SK-N-SH (cell line): ENCODE measurements around the gene TMOD2. TPM values are rescaled to one million over a fixed set of nuclear protein-coding genes. Genes with fewer than 3 reads are reported as not detected.

ENCODE experiments used
- CTCF ChIA-PET: fragments of 300-600, 350-600 bp; formaldehyde crosslinking; extraction: SDS; loops from one replicate; lab custom pipeline; 2021; lab: Yijun Ruan, JAX
- POLR2A ChIA-PET: fragments of 350-600 bp; sonication (Branson Sonifier 250); formaldehyde crosslinking; extraction: SDS; loops from one replicate; lab custom pipeline; 2020; ENCODE audit warnings: antibody characterized with exemption, inconsistent platforms; lab: Yijun Ruan, JAX
- DNase-seq: peaks from one replicate; pipeline ENCODE4 v3.0.0; 2012
- H2AFZ ChIP-seq: fragments of 200-600 bp; sonication (generic); 2 replicates; pipeline ENCODE4 v1.8.1; 2016; ENCODE audit warnings: antibody characterized with exemption, mild to moderate bottlenecking, low read depth
- H3F3A ChIP-seq: fragments of 200-600 bp; sonication (generic); replicated peaks from 2 replicates; pipeline ENCODE3; 2016; ENCODE audit warnings: antibody characterized with exemption, mild to moderate bottlenecking; ENCODE audit not compliant: insufficient read depth
- H3K27ac ChIP-seq, 2 experiments: fragments of 200-500 bp in 1 of 2; fragments of 200-600 bp in 1 of 2; sonication (Bioruptor generic) in 1 of 2; sonication (generic), shearing (Covaris generic) in 1 of 2; 2 replicates each; pipeline versions ENCODE4 v1.5.1 to v1.6.1; 2014 to 2016; ENCODE audit warnings: low read depth in 2 of 2, inconsistent platforms in 1 of 2, low read length in 1 of 2, mild to moderate bottlenecking in 1 of 2, mixed read lengths in 1 of 2
- H3K27me3 ChIP-seq: fragments of 200-600 bp; sonication (generic), shearing (Covaris generic); 2 replicates; pipeline ENCODE4 v1.6.1; 2016; ENCODE audit warnings: mixed run types; ENCODE audit not compliant: insufficient read depth
- H3K36me3 ChIP-seq, 2 experiments: fragments of 200-500 bp in 1 of 2; fragments of 200-600 bp in 1 of 2; sonication (Bioruptor generic) in 1 of 2; sonication (generic) in 1 of 2; replicated peaks in 1 of 2; 2 replicates each; pipeline versions ENCODE3 to v1.5.1; 2014 to 2016; ENCODE audit warnings: low read length in 1 of 2, mild to moderate bottlenecking in 1 of 2; ENCODE audit not compliant: insufficient read depth in 2 of 2, control insufficient read depth in 1 of 2
- H3K4me1 ChIP-seq, 2 experiments: fragments of 200-500 bp in 1 of 2; fragments of 200-600 bp in 1 of 2; sonication (Bioruptor generic) in 1 of 2; sonication (generic), shearing (Covaris generic) in 1 of 2; 2 replicates each; pipeline versions ENCODE4 v1.5.1 to v1.6.1; 2014 to 2016; ENCODE audit warnings: low read depth in 1 of 2, low read length in 1 of 2, mixed run types in 1 of 2; ENCODE audit not compliant: insufficient read depth in 2 of 2, control insufficient read depth in 1 of 2
- H3K4me2 ChIP-seq: fragments of 200-600 bp; sonication (generic), shearing (Covaris generic); 2 replicates; pipeline ENCODE4 v1.6.1; 2017; ENCODE audit warnings: mixed run types
- H3K4me3 ChIP-seq, 2 experiments: fragments of 200-500 bp in 1 of 2; fragments of 200-600 bp in 1 of 2; sonication (Bioruptor generic) in 1 of 2; sonication (generic), shearing (Covaris generic) in 1 of 2; 2 replicates each; pipeline versions ENCODE4 v1.5.1 to v1.8.1; 2014 to 2016; ENCODE audit warnings: low read depth in 2 of 2, inconsistent platforms in 1 of 2, low read length in 1 of 2, mild to moderate bottlenecking in 1 of 2, mixed read lengths in 1 of 2, moderate library complexity in 1 of 2
- H3K79me2 ChIP-seq: fragments of 200-600 bp; sonication (generic); 2 replicates; pipeline ENCODE4 v1.8.1; 2017; ENCODE audit warnings: mild to moderate bottlenecking; ENCODE audit not compliant: insufficient read depth
- H3K9ac ChIP-seq: fragments of 200-600 bp; sonication (generic); 2 replicates; pipeline ENCODE4 v1.6.1; 2017; ENCODE audit warnings: mixed run types
- H3K9me2 ChIP-seq: fragments of 200-600 bp; sonication (generic); 2 replicates; pipeline ENCODE4 v1.6.1; 2017; ENCODE audit warnings: mixed run types
- H3K9me3 ChIP-seq: fragments of 200-600 bp; sonication (generic); 2 replicates; pipeline ENCODE4 v1.6.1; 2017; ENCODE audit warnings: mixed run types, mild to moderate bottlenecking, moderate library complexity
- H4K20me1 ChIP-seq: fragments of 200-600 bp; sonication (generic); 2 replicates; pipeline ENCODE4 v1.6.1; 2017; ENCODE audit warnings: mild to moderate bottlenecking, mixed run types; ENCODE audit not compliant: insufficient read depth
- ELF1 ChIP-seq: IDR thresholded peaks from 2 replicates; pipeline ENCODE4 v1.4.0; 2012
- EP300 ChIP-seq, 2 experiments: IDR thresholded peaks; 2 replicates each; pipeline versions ENCODE4 v1.4.0 to v1.6.1; 2012; ENCODE audit warnings: borderline replicate concordance in 1 of 2, low read depth in 1 of 2, low read length in 1 of 2
- FOSL2 ChIP-seq: IDR thresholded peaks from 2 replicates; pipeline ENCODE4 v1.4.0; 2012; ENCODE audit warnings: low read depth, mild to moderate bottlenecking, moderate library complexity, borderline replicate concordance
- FOXJ3 ChIP-seq: sonication (generic); formaldehyde crosslinking; IDR thresholded peaks from 2 replicates; pipeline ENCODE4 v1.5.1; 2020; ENCODE audit warnings: mild to moderate bottlenecking, missing genetic modification reagents
- FOXM1 ChIP-seq: IDR thresholded peaks from 2 replicates; pipeline ENCODE4 v1.4.0; 2012; ENCODE audit warnings: low read depth, mild to moderate bottlenecking
- GABPA ChIP-seq: IDR thresholded peaks from 2 replicates; pipeline ENCODE4 v1.4.0; 2012; ENCODE audit warnings: low read depth, mild to moderate bottlenecking
- GATA2 ChIP-seq: sonication (generic); formaldehyde crosslinking; IDR thresholded peaks from 2 replicates; pipeline ENCODE4 v1.5.0; 2020; ENCODE audit warnings: mild to moderate bottlenecking, missing genetic modification reagents
- MEF2A ChIP-seq: IDR thresholded peaks from 2 replicates; pipeline ENCODE4 v1.4.0; 2012; ENCODE audit warnings: low read depth, borderline replicate concordance
- NFIC ChIP-seq: IDR thresholded peaks from 2 replicates; pipeline ENCODE4 v1.4.0; 2012; ENCODE audit warnings: borderline replicate concordance
- POLR2AphosphoS5 ChIP-seq: IDR thresholded peaks from 2 replicates; pipeline ENCODE4 v1.6.1; 2012; ENCODE audit warnings: low read depth, low read length
- RAD21 ChIP-seq: IDR thresholded peaks from 2 replicates; pipeline ENCODE4 v1.6.1; 2012; ENCODE audit warnings: mild to moderate bottlenecking, low read length
- RCOR1 ChIP-seq: fragments of 150-350 bp; IDR thresholded peaks from 2 replicates; pipeline ENCODE4 v1.6.1; 2017; ENCODE audit warnings: antibody characterized with exemption, low read length
- RFX5 ChIP-seq: IDR thresholded peaks from 2 replicates; pipeline ENCODE4 v1.6.1; 2012; ENCODE audit warnings: mild to moderate bottlenecking, improper control_type of control experiment, low read length
- RXRA ChIP-seq: IDR thresholded peaks from 2 replicates; pipeline ENCODE4 v1.4.0; 2012; ENCODE audit warnings: low read depth, mild to moderate bottlenecking, borderline replicate concordance
- SIN3A ChIP-seq: IDR thresholded peaks from 2 replicates; pipeline ENCODE4 v1.6.1; 2012; ENCODE audit warnings: low read depth, mild to moderate bottlenecking, low read length, moderate library complexity, borderline replicate concordance
- SMC3 ChIP-seq: IDR thresholded peaks from 2 replicates; pipeline ENCODE4 v1.6.1; 2012; ENCODE audit warnings: low read depth, low read length, improper control_type of control experiment
- TEAD4 ChIP-seq: IDR thresholded peaks from 2 replicates; pipeline ENCODE4 v1.4.0; 2012; ENCODE audit warnings: mild to moderate bottlenecking, borderline replicate concordance; ENCODE audit not compliant: insufficient read depth
- USF1 ChIP-seq: IDR thresholded peaks from 2 replicates; pipeline ENCODE4 v1.4.0; 2012; ENCODE audit warnings: low read depth, borderline replicate concordance
- ZBTB33 ChIP-seq: IDR thresholded peaks from 2 replicates; pipeline ENCODE4 v1.4.0; 2012; ENCODE audit warnings: low read depth, borderline replicate concordance
- WGBS: methylation state at CpG from one replicate; pipeline ENCODE4 v1.1.6; 2017; ENCODE audit warnings: low lambda C conversion rate; 5-methylcytosine and 5-hydroxymethylcytosine counted together
- polyA plus RNA-seq, 3 experiments: library from polyadenylated mRNA; depleted of rRNA; stranded (reverse); fragments of >200 nt; gene quantifications; 2 replicates each; pipeline ENCODE4 v1.2.3, GENCODE V29; 2012
- TF ChIP-seq, protein P1 (sequence below): IDR thresholded peaks from 2 replicates; pipeline ENCODE4 v1.4.0; 2012; ENCODE audit warnings: low read depth

Gene TMOD2
- polyA plus RNA-seq, 1 of the 3 experiments (the other 2 are of a cell fraction) = 2.7 TPM

DNA sequence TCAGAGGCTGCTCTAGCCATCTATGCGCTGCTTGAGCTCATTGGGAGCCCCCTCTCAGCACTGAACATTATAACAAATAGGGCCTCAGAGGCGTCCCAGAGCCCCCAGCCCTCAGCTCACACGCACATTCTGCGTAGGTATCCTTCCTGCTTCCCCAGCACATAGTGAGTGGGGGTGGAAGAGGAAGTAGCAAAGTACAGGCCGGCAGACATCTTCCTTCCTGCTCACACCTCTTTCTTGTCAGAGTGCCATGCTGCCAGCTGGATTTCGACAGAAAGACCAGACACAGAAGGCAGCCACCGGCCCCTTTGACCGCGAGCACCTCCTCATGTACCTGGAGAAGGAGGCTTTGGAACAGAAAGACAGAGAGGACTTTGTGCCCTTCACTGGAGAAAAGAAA, 16.6 kb downstream of the TMOD2 start:
- Histone ChIP-seq H3K4me3 (no peak overlapping the region), H3K9ac (no peak overlapping the region), H3K27me3 (no peaks in the 10 kb centered on the region), H3K9me2 (no peaks in the 10 kb centered on the region), H3K4me1 (peaks cover 0 to 3% of the 10 kb centered on the region in 2 experiments; a peak in 1 of 4 replicates), H3K36me3 (peaks cover 13% of the 10 kb centered on the region in 2 experiments), H3K4me2 (no peak overlapping the region), H3K27ac (no peak overlapping the region), H2AFZ (no peak overlapping the region), H4K20me1 (no peaks in the 10 kb centered on the region), H3F3A (no peaks in the 10 kb centered on the region), H3K79me2 (0 out of 2 replicates have a peak, but pooled peaks cover 5% of the 10 kb centered on the region), H3K9me3 (no peaks in the 10 kb centered on the region)
- ChIA-PET CTCF (interaction anchor here (1.2 to 2.1 kb wide), 3 partner anchors 9 to 118 kb away, joined by 5 to 14 read pairs (median 12); no protein-coding TSS in a partner anchor), POLR2A (no interaction called here)
- DNase-seq = no peak
- 75% methylated on average over 7 of the region's 9 CpGs for WGBS
- no peak for TF ChIP-seq RXRA

DNA sequence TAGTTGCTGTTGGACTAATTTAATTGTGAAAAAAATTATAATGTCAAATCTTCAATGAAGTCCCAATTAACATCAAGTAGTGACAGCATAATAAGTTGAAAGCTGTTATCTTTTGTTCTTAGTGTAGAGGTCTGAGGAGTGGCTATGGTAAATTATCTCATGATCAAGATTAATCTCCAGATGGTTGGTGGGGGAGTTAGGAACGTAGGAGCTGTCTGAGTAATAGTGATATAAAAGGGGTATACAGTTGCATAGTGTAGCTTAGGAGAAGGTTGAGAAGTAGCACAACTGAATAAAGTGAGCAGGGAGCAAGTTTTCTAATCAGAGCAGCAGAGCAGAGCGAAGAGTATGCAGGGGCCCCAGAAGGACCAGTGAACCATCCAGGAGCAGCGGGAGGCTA, 19.5 kb downstream of the TMOD2 start:
- Histone ChIP-seq H3K4me3 (no peak overlapping the region), H3K9ac (no peak overlapping the region), H3K9me3 (no peaks in the 10 kb centered on the region), H4K20me1 (no peaks in the 10 kb centered on the region), H2AFZ (no peak overlapping the region), H3K79me2 (no peaks in the 10 kb centered on the region), H3F3A (peaks cover 2% of the 10 kb centered on the region), H3K9me2 (no peaks in the 10 kb centered on the region), H3K27me3 (no peaks in the 10 kb centered on the region), H3K4me2 (no peak overlapping the region), H3K27ac (no peak overlapping the region), H3K36me3 (peaks cover 18 to 28% of the 10 kb centered on the region in 2 experiments), H3K4me1 (peaks cover 0 to 6% of the 10 kb centered on the region in 2 experiments; a peak in 1 of 4 replicates)
- 59% methylated on average over 3 of the region's 3 CpGs for WGBS
- no peak for DNase-seq
- CTCF ChIA-PET = interaction anchor here (1.6 to 9.5 kb wide), 2 partner anchors 10 to 124 kb away, joined by 7 to 313 read pairs; no protein-coding TSS in a partner anchor
- POLR2A ChIA-PET = no interaction called here
- TF ChIP-seq SIN3A (no peak), FOXM1 (no peak), EP300 (IDR thresholded peaks at IDR 0.05; ENCODE audit: borderline replicate concordance in 1 of 2, low read depth in 1 of 2, low read length in 1 of 2) (no peak), GATA2 (no peak), GABPA (no peak), ELF1 (no peak), POLR2AphosphoS5 (no peak), NFIC (no peak), TEAD4 (no peak), RFX5 (no peak), USF1 (no peak), RCOR1 (no peak), FOXJ3 (CRISPR knock-in tag) (no peak), MEF2A (no peak), ZBTB33 (no peak), RAD21 (no peak), FOSL2 (no peak), SMC3 (no peak)
- TF ChIP-seq, protein P1, sequence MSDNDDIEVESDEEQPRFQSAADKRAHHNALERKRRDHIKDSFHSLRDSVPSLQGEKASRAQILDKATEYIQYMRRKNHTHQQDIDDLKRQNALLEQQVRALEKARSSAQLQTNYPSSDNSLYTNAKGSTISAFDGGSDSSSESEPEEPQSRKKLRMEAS = no peak
